HG02678 (cell line): ENCODE measurements around the gene NEU4.
"Not testable (repeated sequence)": the region's sequence is repeated elsewhere in the genome, so short reads cannot be mapped to it uniquely, and the experiment has no call there.

Source experiments
- ATAC-seq: cut with Tn5 transposase; IDR thresholded peaks from one replicate; pipeline ENCODE4 v1.9.1; 2021; ENCODE audit warnings: mild to moderate bottlenecking, moderate library complexity; ENCODE audit not compliant: unreplicated experiment

NEU4 gene

GRCh38 chr2:241812730-241813643 is 4.0 kb downstream of the NEU4 start:
- no peak for ATAC-seq

DNA sequence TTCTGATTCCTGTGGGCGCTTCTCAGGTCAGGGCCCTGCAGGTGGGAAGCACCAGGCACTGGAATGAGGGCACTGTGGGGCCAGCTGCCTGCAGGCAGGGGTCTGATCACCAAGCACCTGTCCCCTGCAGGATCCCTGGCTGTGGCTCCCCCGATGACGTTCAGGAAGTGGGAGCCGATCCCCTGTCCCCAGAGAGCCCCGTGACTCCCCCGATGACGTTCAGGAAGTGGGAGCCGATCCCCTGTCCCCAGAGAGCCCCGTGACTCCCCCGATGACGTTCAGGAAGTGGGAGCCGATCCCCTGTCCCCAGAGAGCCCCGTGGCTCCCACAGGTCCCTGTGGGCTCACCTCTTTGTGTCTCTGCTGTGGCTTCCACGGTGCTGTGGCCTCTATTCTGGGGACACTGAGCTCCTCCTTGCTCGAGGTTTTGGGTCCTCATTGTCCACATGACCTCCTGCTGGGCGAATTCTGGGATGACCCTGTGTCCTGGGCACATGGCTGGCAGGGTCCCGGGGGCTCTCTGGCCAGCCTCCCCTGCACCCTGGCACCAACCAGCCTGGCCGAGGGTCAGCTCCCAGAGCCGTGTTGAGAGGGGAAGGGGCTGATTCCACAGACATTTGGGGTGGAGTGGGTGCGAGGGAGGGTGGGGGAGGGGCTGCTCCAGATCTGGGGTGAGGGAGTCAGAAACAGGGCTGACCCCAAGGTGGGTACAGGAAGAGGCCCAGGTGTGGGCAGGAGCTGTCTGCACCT is 4.8 kb downstream of the NEU4 start:
- ATAC-seq: no peak

DNA sequence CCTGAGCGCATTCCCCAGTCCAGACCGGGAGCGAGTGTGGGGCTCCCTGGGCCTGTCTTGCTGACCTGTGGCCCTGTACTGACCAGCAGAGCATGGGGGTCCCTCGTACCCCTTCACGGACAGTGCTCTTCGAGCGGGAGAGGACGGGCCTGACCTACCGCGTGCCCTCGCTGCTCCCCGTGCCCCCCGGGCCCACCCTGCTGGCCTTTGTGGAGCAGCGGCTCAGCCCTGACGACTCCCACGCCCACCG is 5.3 kb downstream of the NEU4 start:
- no peak for ATAC-seq

DNA sequence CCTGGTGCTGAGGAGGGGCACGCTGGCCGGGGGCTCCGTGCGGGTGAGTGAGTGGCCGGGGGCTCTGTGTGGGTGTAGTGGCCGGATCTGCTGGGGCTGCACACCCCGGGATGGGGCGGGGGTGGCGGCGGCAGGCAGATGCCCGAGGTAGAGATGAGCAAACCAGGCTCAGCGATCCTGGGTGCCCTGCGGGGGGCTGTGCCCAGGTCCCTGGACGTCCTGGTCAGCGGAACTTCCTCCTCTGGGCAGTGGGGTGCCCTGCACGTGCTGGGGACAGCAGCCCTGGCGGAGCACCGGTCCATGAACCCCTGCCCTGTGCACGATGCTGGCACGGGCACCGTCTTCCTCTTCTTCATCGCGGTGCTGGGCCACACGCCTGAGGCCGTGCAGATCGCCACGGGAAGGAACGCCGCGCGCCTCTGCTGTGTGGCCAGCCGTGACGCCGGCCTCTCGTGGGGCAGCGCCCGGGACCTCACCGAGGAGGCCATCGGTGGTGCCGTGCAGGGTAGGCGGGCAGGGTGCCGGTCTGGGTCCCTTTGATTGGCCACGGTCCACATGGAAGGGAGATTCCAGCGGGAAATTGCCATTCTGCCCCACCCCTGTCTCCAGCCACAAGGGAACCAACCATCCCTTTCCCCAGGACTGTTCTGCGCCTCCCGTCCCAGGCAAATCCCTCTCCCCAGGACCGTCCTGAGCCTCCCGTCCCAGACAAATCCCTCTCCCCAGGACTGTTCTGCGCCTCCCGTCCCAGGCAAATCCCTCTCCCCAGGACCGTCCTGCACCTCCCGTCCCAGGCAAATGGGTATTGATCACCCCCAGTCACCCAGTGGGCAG is 5.9 kb downstream of the NEU4 start:
- no peak for ATAC-seq

- ATAC-seq: no peak
Measured at GRCh38 chr2:241815477-241816430, 6.8 kb downstream of the NEU4 start.

GRCh38 chr2:241816431-241817121 is 7.6 kb downstream of the NEU4 start:
- ATAC-seq: no peak

GRCh38 chr2:241817126-241817820 is 8.3 kb downstream of the NEU4 start:
- ATAC-seq: no peak

GRCh38 chr2:241817821-241818215 is 8.8 kb downstream of the NEU4 start:
- ATAC-seq: not testable (repeated sequence)

DNA sequence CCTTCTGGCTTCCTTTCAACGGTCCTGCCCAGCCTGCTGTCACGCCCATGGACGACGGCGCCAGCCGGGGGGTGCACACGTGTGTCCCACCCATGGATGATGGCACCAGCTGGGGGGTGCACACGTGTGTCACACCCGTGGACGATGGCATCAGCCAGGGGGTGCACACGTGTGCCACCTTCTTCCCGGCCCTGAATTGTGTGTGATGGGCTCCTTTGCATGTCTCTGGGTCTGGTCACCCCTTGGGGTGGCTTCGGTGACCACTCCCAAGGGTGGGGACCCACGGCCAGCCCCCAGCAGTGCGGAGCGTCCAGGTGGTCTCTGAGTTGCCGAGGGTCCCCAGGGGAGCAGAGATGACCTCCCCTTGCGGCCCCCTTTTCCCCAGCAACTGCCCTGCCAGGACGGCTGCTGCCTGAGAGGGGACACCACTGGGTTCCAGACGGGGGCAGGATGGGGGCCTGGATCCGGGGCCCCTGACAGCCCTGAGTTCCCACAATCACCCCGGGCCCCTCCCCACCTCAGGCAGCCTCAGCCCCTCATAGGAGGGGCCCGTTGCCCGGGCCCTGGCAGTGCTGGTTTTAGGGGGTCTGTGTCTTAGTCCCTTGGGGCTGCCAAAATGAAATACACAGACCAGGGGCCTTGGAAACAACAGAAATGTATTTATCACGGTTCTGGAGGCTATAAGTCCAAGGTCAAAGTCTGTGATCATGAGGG is 9.4 kb downstream of the NEU4 start:
- no peak for ATAC-seq

DNA sequence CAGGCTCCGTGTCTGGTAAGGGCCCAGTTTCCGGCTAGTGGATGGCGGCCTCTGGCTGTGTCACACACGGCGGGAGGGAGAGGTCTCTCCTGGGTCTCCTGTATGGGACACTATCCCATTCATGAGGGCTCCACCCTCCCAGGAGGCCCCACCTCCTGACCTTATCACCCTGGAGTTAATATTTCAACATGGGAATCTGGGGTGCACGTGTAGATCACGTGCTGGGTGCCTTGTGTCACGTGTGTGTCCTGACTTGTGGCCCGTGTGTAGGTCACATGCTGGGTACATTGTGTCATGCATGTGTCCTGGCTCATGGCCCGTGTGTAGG is 9.9 kb downstream of the NEU4 start:
- no peak for ATAC-seq

DNA sequence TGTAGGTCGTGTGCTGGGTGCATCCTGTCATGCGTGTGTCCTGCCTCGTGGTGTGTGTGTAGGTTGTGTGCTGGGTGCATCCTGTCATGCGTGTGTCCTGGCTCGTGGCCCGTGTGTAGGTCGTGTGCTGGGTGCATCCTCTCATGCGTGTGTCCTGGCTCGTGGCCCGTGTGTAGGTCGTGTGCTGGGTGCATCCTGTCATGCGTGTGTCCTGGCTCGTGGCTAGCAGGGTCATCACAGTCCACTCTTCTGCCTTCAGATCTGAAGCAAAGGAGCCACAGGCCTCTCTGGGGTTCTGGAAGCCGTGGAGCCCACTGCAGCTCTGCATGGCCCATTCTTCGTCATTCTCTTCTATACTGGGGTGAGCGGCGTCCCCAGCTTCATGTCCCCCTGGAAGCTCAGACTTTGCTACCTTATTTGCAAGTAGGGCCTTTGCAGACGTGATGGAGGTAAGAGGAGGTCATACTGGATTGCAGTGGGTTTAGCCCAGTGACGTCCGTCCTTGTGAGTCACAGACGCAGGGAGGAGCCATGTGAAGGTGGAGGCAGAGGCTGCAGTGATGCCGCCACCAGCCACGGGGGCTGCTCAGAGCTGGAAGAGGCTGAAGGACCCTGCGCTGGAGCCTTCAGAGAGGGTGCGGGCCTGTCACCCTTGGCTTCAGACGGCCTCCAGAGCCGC is 11.1 kb downstream of the NEU4 start:
- not testable (repeated sequence) for ATAC-seq

DNA sequence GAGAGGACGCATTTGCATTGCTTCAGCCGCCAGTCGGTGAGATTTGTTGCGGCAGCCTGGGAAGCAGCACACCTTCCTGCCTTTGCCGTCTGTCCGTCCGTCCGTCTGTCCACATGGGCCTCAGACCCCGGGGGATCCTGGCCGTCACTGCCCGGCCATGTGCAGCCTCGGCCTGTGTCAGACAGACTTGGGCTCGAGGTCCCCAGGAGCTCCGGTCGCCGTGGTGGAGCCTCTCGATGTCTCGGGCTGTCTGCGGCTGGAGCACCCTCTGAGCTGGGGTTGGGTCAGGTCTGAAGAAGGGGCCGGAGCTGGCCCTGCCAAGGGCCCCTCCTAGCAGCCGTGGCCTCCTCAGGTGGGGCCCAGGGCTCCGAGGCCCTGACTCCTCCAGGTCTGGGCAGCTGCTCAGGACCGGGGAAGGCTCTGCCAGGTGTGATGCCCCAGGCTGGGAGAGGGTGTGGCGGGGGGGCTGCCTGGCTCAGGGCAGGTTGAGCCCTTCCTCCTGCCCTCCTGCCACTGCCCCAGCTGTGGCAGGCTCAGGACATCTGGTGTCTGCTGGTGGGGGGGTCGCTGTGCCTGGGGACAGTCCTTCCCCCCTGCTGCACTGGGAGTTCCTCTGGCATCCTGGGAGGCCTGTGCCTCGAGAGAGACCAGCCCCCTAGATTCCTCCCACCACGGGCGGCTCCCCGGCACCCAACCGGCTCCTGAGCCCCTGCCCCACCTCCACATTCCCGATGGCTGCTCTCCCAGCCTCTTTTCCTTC is 11.8 kb downstream of the NEU4 start:
- no peak for ATAC-seq

- no peak for ATAC-seq
Measured at GRCh38 chr2:241821460-241822263, 12.7 kb downstream of the NEU4 start.

- ATAC-seq: no peak
Measured at GRCh38 chr2:241822264-241822623, 13.3 kb downstream of the NEU4 start.

DNA sequence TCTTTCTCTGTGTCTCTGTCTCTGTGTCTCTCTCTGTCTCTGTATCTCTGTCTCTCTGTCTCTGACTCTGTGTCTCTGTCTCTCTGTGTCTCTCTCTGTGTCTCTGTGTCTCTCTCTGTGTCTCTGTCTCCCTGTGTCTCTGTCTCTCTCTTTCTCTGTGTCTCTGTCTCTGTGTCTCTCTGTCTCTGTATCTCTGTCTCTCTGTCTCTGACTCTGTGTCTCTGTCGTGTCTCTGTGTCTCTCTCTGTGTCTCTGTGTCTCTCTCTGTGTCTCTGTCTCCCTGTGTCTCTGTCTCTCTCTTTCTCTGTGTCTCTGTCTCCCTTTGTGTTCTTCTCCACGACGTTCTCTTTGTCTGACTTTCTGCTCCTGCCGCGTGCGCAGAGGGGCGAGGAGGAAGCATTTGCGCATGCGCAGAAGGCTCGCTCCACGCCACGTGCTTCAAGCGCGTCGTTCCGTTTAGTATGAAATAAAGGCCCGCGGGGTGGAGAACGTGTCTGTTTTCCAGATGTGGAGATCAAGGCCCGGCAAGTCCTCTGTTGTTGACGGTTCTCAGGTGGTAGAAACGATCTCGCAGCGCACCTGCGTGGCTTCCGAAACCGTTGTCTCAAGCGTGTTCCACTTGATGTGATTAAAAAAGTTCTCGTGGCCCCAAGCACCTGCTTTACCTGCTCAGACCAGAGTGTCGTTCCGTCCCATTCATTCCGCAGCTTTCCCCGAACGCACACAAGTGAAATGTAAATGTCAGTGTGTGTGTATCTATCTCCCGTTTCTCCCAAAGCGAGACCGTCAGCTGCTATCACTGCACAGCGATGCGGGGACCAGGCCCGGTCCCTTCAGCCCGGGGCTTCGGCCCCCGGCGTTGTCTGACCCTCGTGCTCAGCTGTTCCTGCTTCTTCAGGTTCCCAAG is 14.8 kb downstream of the NEU4 start:
- not testable (repeated sequence) for ATAC-seq

DNA sequence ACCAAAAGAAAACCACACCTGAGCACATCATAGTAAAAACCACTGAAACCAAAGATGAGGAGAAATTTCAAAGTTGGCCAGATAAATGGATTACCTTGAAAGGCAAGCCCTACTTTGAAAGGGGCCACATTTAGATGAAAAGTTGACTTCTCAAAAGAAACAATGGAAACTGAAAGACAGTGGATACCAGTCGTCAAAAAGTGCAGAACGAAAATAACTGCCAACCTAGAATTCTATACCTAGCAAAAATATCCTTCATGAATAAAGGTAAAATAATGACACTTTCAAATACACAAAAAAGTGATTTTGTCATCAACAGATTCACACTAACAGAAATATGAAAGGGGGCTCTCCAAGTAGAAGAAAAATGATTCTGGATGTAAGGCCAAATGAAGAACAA is 18.4 kb downstream of the NEU4 start:
- ATAC-seq: no peak
